HCT116 (cell line): Measurements from ENCODE around the gene RNF152. TPM values are rescaled to one million over a fixed set of nuclear protein-coding genes. Genes with fewer than 3 reads are reported as not detected.

Experiments used
- ATAC-seq: fragments of 200-7000 bp; cut with Tn5 transposase; 2 replicates; pipeline ENCODE4 v1.9.1; 2020; ENCODE audit warnings: mild to moderate bottlenecking, moderate library complexity
- BruUV-seq: library from RNA; stranded (reverse); fragments of 400-500 nt; replicated peaks from 2 replicates; lab custom pipeline; 2021; lab: Mats Ljungman, UMichigan
- CTCF ChIA-PET: fragments of 300-600 bp; sonication (Branson Sonifier 250); formaldehyde crosslinking; loops from one replicate; lab custom pipeline; 2021; ENCODE audit warnings: antibody characterized with exemption; lab: Charles Lee
- POLR2A ChIA-PET: fragments of 300-600, 350-600 bp; sonication (Branson Sonifier 250); formaldehyde crosslinking; loops from one replicate; lab custom pipeline; 2021; ENCODE audit warnings: antibody characterized with exemption; lab: Charles Lee
- RAD21 ChIA-PET, 2 experiments: fragments of 300-600 bp; sonication (Branson Sonifier 250); formaldehyde crosslinking; loops; one replicate each; lab custom pipeline; 2023; ENCODE audit warnings: low total read pairs in 2 of 2; ENCODE audit not compliant: uncharacterized antibody in 2 of 2, unreplicated experiment in 2 of 2, low non-redundant PET in 1 of 2; lab: Charles Lee
- DNase-seq: peaks from one replicate; pipeline ENCODE4 v3.0.0-alpha.2; 2010; ENCODE audit warnings: low read depth, low spot score
- H2AFZ ChIP-seq: fragments of 200-600 bp; shearing (Covaris generic), sonication (generic); 2 replicates; pipeline ENCODE4 v1.6.1; 2017; ENCODE audit warnings: low read depth, mixed run types, mixed read lengths, antibody characterized with exemption, low read length; ENCODE audit not compliant: poor library complexity, severe bottlenecking
- H3K27ac ChIP-seq: 2 replicates; pipeline ENCODE4 v1.5.1; 2012; ENCODE audit warnings: low read depth, low read length
- H3K27me3 ChIP-seq: fragments of 200-600 bp; sonication (generic); 2 replicates; pipeline ENCODE4 v1.6.1; 2016; ENCODE audit warnings: mixed run types, low read length, mixed read lengths; ENCODE audit not compliant: insufficient read depth
- H3K36me3 ChIP-seq, 2 experiments: fragments of 200-500 bp in 1 of 2; fragments of 200-600 bp in 1 of 2; sonication (Bioruptor generic) in 1 of 2; sonication (generic) in 1 of 2; 2 replicates each; pipeline versions ENCODE4 v1.5.1 to v1.6.1; 2014 to 2016; ENCODE audit warnings: low read length in 2 of 2, inconsistent platforms in 1 of 2, mixed read lengths in 1 of 2, mixed run types in 1 of 2; ENCODE audit not compliant: insufficient read depth in 2 of 2, control insufficient read depth in 1 of 2
- H3K4me1 ChIP-seq, 2 experiments: fragments of 200-600 bp in 1 of 2; sonication (generic) in 1 of 2; 2 replicates each; pipeline versions ENCODE4 v1.5.1 to v1.6.1; 2012 to 2017; ENCODE audit warnings: low read length in 2 of 2, inconsistent platforms in 1 of 2, mild to moderate bottlenecking in 1 of 2, mixed read lengths in 1 of 2, mixed run types in 1 of 2, moderate library complexity in 1 of 2; ENCODE audit not compliant: insufficient read depth in 2 of 2, control insufficient read depth in 1 of 2
- H3K4me2 ChIP-seq: fragments of 200-600 bp; sonication (generic); 2 replicates; pipeline ENCODE4 v1.6.1; 2017; ENCODE audit warnings: mixed run types, low read length, mixed read lengths
- H3K4me3 ChIP-seq, 2 experiments: fragments of 200-600 bp in 1 of 2; sonication (generic) in 1 of 2; replicated peaks in 1 of 2; 2 replicates each; pipeline ENCODE4 v1.5.1; 2011 to 2016; ENCODE audit warnings: low read length in 2 of 2, control low read depth in 1 of 2, low read depth in 1 of 2, mild to moderate bottlenecking in 1 of 2, mixed read lengths in 1 of 2, mixed run types in 1 of 2
- H3K79me2 ChIP-seq: fragments of 200-600 bp; sonication (generic); 2 replicates; pipeline ENCODE4 v1.6.1; 2017; ENCODE audit warnings: mild to moderate bottlenecking, mixed run types, low read length, moderate library complexity, mixed read lengths; ENCODE audit not compliant: insufficient read depth
- H3K9ac ChIP-seq: fragments of 200-600 bp; sonication (generic); 2 replicates; pipeline ENCODE4 v1.6.1; 2016; ENCODE audit warnings: low read length, mixed read lengths
- H3K9me2 ChIP-seq: fragments of 200-600 bp; sonication (generic), shearing (Covaris generic); 2 replicates; pipeline ENCODE4 v1.6.1; 2017; ENCODE audit warnings: mixed run types, mild to moderate bottlenecking, moderate library complexity; ENCODE audit not compliant: insufficient read depth
- H3K9me3 ChIP-seq, 2 experiments: fragments of 200-500 bp in 1 of 2; fragments of 200-600 bp in 1 of 2; sonication (Bioruptor generic) in 1 of 2; sonication (generic) in 1 of 2; 2 replicates each; pipeline ENCODE4 v1.6.1; 2014 to 2017; ENCODE audit warnings: low read length in 2 of 2, mixed read lengths in 2 of 2, inconsistent platforms in 1 of 2, low read depth in 1 of 2, mild to moderate bottlenecking in 1 of 2, mixed run types in 1 of 2, moderate library complexity in 1 of 2; ENCODE audit not compliant: control insufficient read depth in 1 of 2, insufficient read depth in 1 of 2
- H4K20me1 ChIP-seq: fragments of 200-600 bp; sonication (generic), shearing (Covaris generic); 2 replicates; pipeline ENCODE4 v1.6.1; 2017; ENCODE audit warnings: mixed run types, mild to moderate bottlenecking, moderate library complexity; ENCODE audit not compliant: insufficient read depth
- ATF3 ChIP-seq: IDR thresholded peaks from 2 replicates; pipeline ENCODE4 v1.6.1; 2012
- CBX3 ChIP-seq: IDR thresholded peaks from 2 replicates; pipeline ENCODE4 v1.6.1; 2012; ENCODE audit warnings: low read depth
- EGR1 ChIP-seq: IDR thresholded peaks from 2 replicates; pipeline ENCODE4 v1.6.1; 2012; ENCODE audit warnings: low read depth
- FOSL1 ChIP-seq: IDR thresholded peaks from 2 replicates; pipeline ENCODE4 v1.6.1; 2012; ENCODE audit warnings: low read depth
- JUND ChIP-seq: IDR thresholded peaks from 2 replicates; pipeline ENCODE4 v1.6.1; 2012
- MAX ChIP-seq: IDR thresholded peaks from 2 replicates; pipeline ENCODE4 v1.6.1; 2012
- POLR2AphosphoS5 ChIP-seq: IDR thresholded peaks from 2 replicates; pipeline ENCODE4 v1.6.1; 2011; ENCODE audit warnings: mild to moderate bottlenecking, low read depth, low read length, moderate library complexity
- RAD21 ChIP-seq: IDR thresholded peaks from 2 replicates; pipeline ENCODE4 v1.6.1; 2012; ENCODE audit warnings: low read depth, mild to moderate bottlenecking
- REST ChIP-seq: IDR thresholded peaks from 2 replicates; pipeline ENCODE4 v1.6.1; 2012; ENCODE audit warnings: low read depth
- SIN3A ChIP-seq: IDR thresholded peaks from 2 replicates; pipeline ENCODE4 v1.6.1; 2012; ENCODE audit warnings: low read depth
- SRF ChIP-seq: IDR thresholded peaks from 2 replicates; pipeline ENCODE4 v1.6.1; 2012; ENCODE audit warnings: low read depth
- TCF7L2 ChIP-seq: IDR thresholded peaks from 2 replicates; pipeline ENCODE4 v1.7.0; 2011; ENCODE audit warnings: borderline replicate concordance, inconsistent platforms; ENCODE audit not compliant: insufficient read depth, insufficient read length; ENCODE audit errors: extremely low read depth
- YY1 ChIP-seq: IDR thresholded peaks from 2 replicates; pipeline ENCODE4 v1.6.1; 2011; ENCODE audit warnings: low read length, low read depth, moderate library complexity, mild to moderate bottlenecking; ENCODE audit not compliant: insufficient replicate concordance; ENCODE audit errors: extremely low read depth
- ZFX ChIP-seq: fragments of 450-650 bp; IDR thresholded peaks from 2 replicates; pipeline ENCODE4 v1.6.1; 2017
- ZNF274 ChIP-seq: fragments of 200-500 bp; sonication (Bioruptor generic); IDR thresholded peaks from 2 replicates; pipeline ENCODE4 v1.6.1; 2014; ENCODE audit warnings: mild to moderate bottlenecking, low read depth, low read length, inconsistent platforms
- intact Hi-C: fragments of 100-400 bp; cut with micrococcal nuclease; formaldehyde crosslinking; loops from 2 replicates; pipeline ENCODE4 v1.10.0; 2022
- total RNA-seq: library from RNA; stranded (reverse); gene quantifications from one replicate; pipeline ENCODE4 v1.2.1, GENCODE V29; 2021; ENCODE audit not compliant: unreplicated experiment

The RNF152 gene
- total RNA-seq, 1 experiment from 2014 or later = 0.47 TPM

GRCh38 chr18:61821748-61822147, 71.1 kb downstream of the RNF152 start:
- peaks cover 5% of the 10 kb centered on the region; the same call in 1 of the 2 replicates for H3K27me3 ChIP-seq
- no peak overlapping the region for H3K4me3 ChIP-seq
- no peaks in the 10 kb centered on the region for H3K79me2 ChIP-seq
- no peaks in the 10 kb centered on the region for H4K20me1 ChIP-seq
- H3K36me3 ChIP-seq = no peaks in the 10 kb centered on the region
- TF ChIP-seq CBX3 (no peak), SRF (no peak), FOSL1 (no peak), MAX (no peak), EGR1 (no peak), SIN3A (no peak), ATF3 (no peak), RAD21 (no peak), ZNF274 (no peak), TCF7L2 (no peak), ZFX (no peak), JUND (no peak), REST (no peak), POLR2AphosphoS5 (no peak), YY1 (no peak)
- CTCF ChIA-PET = no interaction called here
- POLR2A ChIA-PET = no interaction called here
- RAD21 ChIA-PET = no interaction called here
- intact Hi-C loops = no loop called here
- no TSS peak for BruUV-seq
- no peak overlapping the region for H3K4me2 ChIP-seq
- DNase-seq = no peak
- H3K9ac ChIP-seq = no peak overlapping the region
- H3K4me1 ChIP-seq = no peaks in the 10 kb centered on the region
- ATAC-seq = no peak
- no peak overlapping the region for H2AFZ ChIP-seq
- H3K9me2 ChIP-seq = no peaks in the 10 kb centered on the region
- H3K27ac ChIP-seq = no peak overlapping the region
- H3K9me3 ChIP-seq = no peaks in the 10 kb centered on the region
